ENCODE data around the gene SLC37A1. TPM values are rescaled to one million over a fixed set of nuclear protein-coding genes. Genes with fewer than 3 reads are reported as not detected.

The SLC37A1 gene
- total RNA-seq, 1 experiment from 2014 or later: 4.9 TPM

GRCh38 chr21:42552407-42553336, 39.0 kb downstream of the SLC37A1 start:
- ChIA-PET POLR2A (no interaction called here), CTCF (interaction anchor here (0.6 kb wide), 1 partner anchor 418 kb away, joined by 3 read pairs; no protein-coding TSS in a partner anchor)
- TF ChIP-seq CTCF (IDR thresholded peaks at IDR 0.05; ENCODE audit: unreplicated experiment): no peak
- Mint-ChIP-seq H3K4me3 (ENCODE audit: unreplicated experiment) (no peak overlapping the region), H3K27me3 (ENCODE audit: insufficient read depth, unreplicated experiment) (no peaks in the 10 kb centered on the region), H3K9me3 (ENCODE audit: unreplicated experiment) (no peaks in the 10 kb centered on the region), H3K4me1 (ENCODE audit: insufficient read depth, unreplicated experiment) (no peaks in the 10 kb centered on the region), H3K27ac (ENCODE audit: low read depth, unreplicated experiment) (no peak overlapping the region), H3K36me3 (ENCODE audit: insufficient read depth, unreplicated experiment) (peaks cover 9% of the 10 kb centered on the region)
- no TSS peak for BruUV-seq (replicated peaks)
- no peak for DNase-seq (ENCODE audit: unreplicated experiment)
- intact Hi-C loops (cut with micrococcal nuclease): no loop called here

GRCh38 chr21:42553435-42553834, 39.8 kb downstream of the SLC37A1 start:
- Mint-ChIP-seq H3K36me3 (ENCODE audit: insufficient read depth, unreplicated experiment) (peaks cover 5% of the 10 kb centered on the region), H3K27me3 (ENCODE audit: insufficient read depth, unreplicated experiment) (no peaks in the 10 kb centered on the region), H3K4me1 (ENCODE audit: insufficient read depth, unreplicated experiment) (no peaks in the 10 kb centered on the region), H3K9me3 (ENCODE audit: unreplicated experiment) (no peaks in the 10 kb centered on the region), H3K4me3 (ENCODE audit: unreplicated experiment) (no peak overlapping the region), H3K27ac (ENCODE audit: low read depth, unreplicated experiment) (no peak overlapping the region)
- no peak for DNase-seq (ENCODE audit: unreplicated experiment)
- intact Hi-C loops (cut with micrococcal nuclease): no loop called here
- no TSS peak for BruUV-seq (replicated peaks)
- ChIA-PET POLR2A (interaction anchor here (0.6 kb wide), 1 partner anchor 1284 kb away, joined by 4 read pairs; no protein-coding TSS in a partner anchor), CTCF (no interaction called here)
- TF ChIP-seq CTCF (IDR thresholded peaks at IDR 0.05; ENCODE audit: unreplicated experiment): no peak

- TF ChIP-seq CTCF (IDR thresholded peaks at IDR 0.05; ENCODE audit: unreplicated experiment): no peak
- CTCF ChIA-PET: interaction anchor here (0.7 kb wide), 1 partner anchor 345 kb away, joined by 4 read pairs; no protein-coding TSS in a partner anchor
- no TSS peak for BruUV-seq (replicated peaks)
- Mint-ChIP-seq H3K4me1 (ENCODE audit: insufficient read depth, unreplicated experiment) (no peaks in the 10 kb centered on the region), H3K36me3 (ENCODE audit: insufficient read depth, unreplicated experiment) (peaks cover 6% of the 10 kb centered on the region), H3K27ac (ENCODE audit: low read depth, unreplicated experiment) (no peak overlapping the region), H3K9me3 (ENCODE audit: unreplicated experiment) (no peaks in the 10 kb centered on the region), H3K4me3 (ENCODE audit: unreplicated experiment) (no peak overlapping the region), H3K27me3 (ENCODE audit: insufficient read depth, unreplicated experiment) (no peaks in the 10 kb centered on the region)
- DNase-seq (ENCODE audit: unreplicated experiment): no peak
- POLR2A ChIA-PET: no interaction called here
- intact Hi-C loops (cut with micrococcal nuclease): no loop called here
These were observed 40.8 kb downstream of the SLC37A1 start for GRCh38 chr21:42554251-42554961.

GRCh38 chr21:42555756-42556438, 42.2 kb downstream of the SLC37A1 start:
- TF ChIP-seq CTCF (IDR thresholded peaks at IDR 0.05; ENCODE audit: unreplicated experiment): no peak
- H3K4me1 Mint-ChIP-seq (ENCODE audit: insufficient read depth, unreplicated experiment): no peaks in the 10 kb centered on the region
- ChIA-PET POLR2A (no interaction called here), CTCF (interaction anchor here (0.8 kb wide), 1 partner anchor 8 kb away, joined by 3 read pairs; no protein-coding TSS in a partner anchor)
- H3K27ac Mint-ChIP-seq (ENCODE audit: low read depth, unreplicated experiment): no peak overlapping the region
- intact Hi-C loops (cut with micrococcal nuclease): no loop called here
- H3K9me3 Mint-ChIP-seq (ENCODE audit: unreplicated experiment): no peaks in the 10 kb centered on the region
- DNase-seq (ENCODE audit: unreplicated experiment): no peak
- H3K4me3 Mint-ChIP-seq (ENCODE audit: unreplicated experiment): no peak overlapping the region
- peaks cover 6% of the 10 kb centered on the region for H3K36me3 Mint-ChIP-seq (ENCODE audit: insufficient read depth, unreplicated experiment)
- no peaks in the 10 kb centered on the region for H3K27me3 Mint-ChIP-seq (ENCODE audit: insufficient read depth, unreplicated experiment)
- BruUV-seq (replicated peaks): no TSS peak

Data from MCF 10A (cell line).